Karpas-422 (cell line): ENCODE measurements around the gene HOXA10. TPM values are rescaled to one million over a fixed set of nuclear protein-coding genes. Genes with fewer than 3 reads are reported as not detected.

Experiments used
- DNase-seq: peaks from one replicate; pipeline ENCODE4 v3.0.0-alpha.2; 2015
- H2AFZ ChIP-seq: fragments of 200-600 bp; sonication (generic); 2 replicates; pipeline ENCODE4 v1.6.1; 2014; ENCODE audit warnings: antibody characterized with exemption, low read length, mixed read lengths
- H3K27ac ChIP-seq: fragments of 200-600 bp; sonication (generic); 2 replicates; pipeline ENCODE4 v1.5.1; 2014; ENCODE audit warnings: mild to moderate bottlenecking, low read length, moderate library complexity
- H3K27me3 ChIP-seq: fragments of 200-600 bp; sonication (generic); 2 replicates; pipeline ENCODE4 v1.6.1; 2014; ENCODE audit warnings: low read length, mixed read lengths
- H3K36me3 ChIP-seq: fragments of 200-600 bp; sonication (generic); 2 replicates; pipeline ENCODE4 v1.6.1; 2014; ENCODE audit warnings: low read length, mixed read lengths; ENCODE audit not compliant: insufficient read depth
- H3K4me1 ChIP-seq: fragments of 200-600 bp; sonication (generic); 2 replicates; pipeline ENCODE4 v1.6.1; 2014; ENCODE audit warnings: mild to moderate bottlenecking, low read length, mixed read lengths
- H3K4me2 ChIP-seq: fragments of 200-600 bp; sonication (generic); 2 replicates; pipeline ENCODE4 v1.6.1; 2014; ENCODE audit warnings: low read length, low read depth, mild to moderate bottlenecking; ENCODE audit not compliant: poor library complexity, severe bottlenecking
- H3K4me3 ChIP-seq: fragments of 200-600 bp; sonication (generic); 2 replicates; pipeline ENCODE4 v1.5.1; 2014; ENCODE audit warnings: mild to moderate bottlenecking, antibody characterized with exemption, low read length, mixed read lengths
- H3K79me2 ChIP-seq: fragments of 200-600 bp; sonication (generic); 2 replicates; pipeline ENCODE4 v1.6.1; 2014; ENCODE audit warnings: mild to moderate bottlenecking, low read length, mixed read lengths
- H3K9ac ChIP-seq: fragments of 200-600 bp; sonication (generic); 2 replicates; pipeline ENCODE4 v1.6.0; 2014; ENCODE audit warnings: low read length
- H3K9me2 ChIP-seq: fragments of 200-600 bp; sonication (generic), shearing (Covaris generic); replicated peaks from 2 replicates; pipeline ENCODE4 v1.6.0; 2014; ENCODE audit warnings: mild to moderate bottlenecking, low read length, moderate library complexity; ENCODE audit not compliant: insufficient read depth
- H3K9me3 ChIP-seq: fragments of 300-700, 200-600 bp; sonication (generic); 2 replicates; pipeline ENCODE4 v1.6.1; 2014; ENCODE audit warnings: low read length, mixed read lengths
- H4K20me1 ChIP-seq: fragments of 200-600 bp; sonication (generic); 2 replicates; pipeline ENCODE4 v1.6.1; 2014; ENCODE audit warnings: mild to moderate bottlenecking, antibody characterized with exemption, low read length, low read depth; ENCODE audit not compliant: insufficient read depth
- total RNA-seq: library from RNA; depleted of rRNA; stranded (reverse); fragments of >200 nt; shearing (Covaris generic); gene quantifications from 2 replicates; pipeline ENCODE4 v1.2.3, GENCODE V29; 2014; ENCODE audit warnings: low replicate concordance

Gene HOXA10
- total RNA-seq, 1 experiment from 2014 or later, result not detected

- Histone ChIP-seq H3K79me2 (peaks cover 2% of the 10 kb centered on the region; the same call in 1 of the 2 replicates), H3K4me3 (no peak overlapping the region)
These were observed 33.8 kb downstream of the HOXA10 start for GRCh38 chr7:27140126-27140857.

GRCh38 chr7:27139334-27140125 lies 34.6 kb downstream of the HOXA10 start:
- Histone ChIP-seq H3K4me1 (no peaks in the 10 kb centered on the region), H3K4me3 (no peak overlapping the region), H3K79me2 (peaks cover 8% of the 10 kb centered on the region; the same call in 1 of the 2 replicates), H3K9me3 (no peaks in the 10 kb centered on the region), H4K20me1 (no peaks in the 10 kb centered on the region), H2AFZ (no peak overlapping the region), H3K9me2 (no peaks in the 10 kb centered on the region), H3K36me3 (peaks cover 13% of the 10 kb centered on the region; the same call in 1 of the 2 replicates), H3K27ac (no peak overlapping the region), H3K4me2 (no peak overlapping the region), H3K27me3 (no peaks in the 10 kb centered on the region), H3K9ac (no peak overlapping the region)
- DNase-seq, result no peak

More at GRCh38 chr7:27140126-27140857, 33.8 kb downstream of the HOXA10 start:
- Histone ChIP-seq H2AFZ (no peak overlapping the region), H3K9ac (no peak overlapping the region), H3K27me3 (no peaks in the 10 kb centered on the region), H3K9me3 (no peaks in the 10 kb centered on the region), H3K36me3 (peaks cover 13% of the 10 kb centered on the region; the same call in 1 of the 2 replicates), H3K4me2 (no peak overlapping the region), H3K9me2 (no peaks in the 10 kb centered on the region), H3K27ac (no peak overlapping the region), H3K4me1 (no peaks in the 10 kb centered on the region), H4K20me1 (no peaks in the 10 kb centered on the region)
- no peak for DNase-seq

- Histone ChIP-seq H3K4me2 (no peak overlapping the region), H3K27me3 (no peaks in the 10 kb centered on the region)
These were observed 35.2 kb downstream of the HOXA10 start for GRCh38 chr7:27138985-27139333.

GRCh38 chr7:27138472-27138871 lies 35.6 kb downstream of the HOXA10 start:
- Histone ChIP-seq H4K20me1 (no peaks in the 10 kb centered on the region), H3K27me3 (no peaks in the 10 kb centered on the region), H3K4me3 (no peak overlapping the region), H3K36me3 (peaks cover 10% of the 10 kb centered on the region; the same call in 1 of the 2 replicates), H2AFZ (no peak overlapping the region), H3K9ac (no peak overlapping the region), H3K4me1 (no peaks in the 10 kb centered on the region), H3K9me3 (no peaks in the 10 kb centered on the region), H3K27ac (no peak overlapping the region), H3K9me2 (no peaks in the 10 kb centered on the region), H3K79me2 (peaks cover 18% of the 10 kb centered on the region; the same call in 1 of the 2 replicates), H3K4me2 (no peak overlapping the region)
- no peak for DNase-seq

More at GRCh38 chr7:27138985-27139333, 35.2 kb downstream of the HOXA10 start:
- Histone ChIP-seq H4K20me1 (no peaks in the 10 kb centered on the region), H3K27ac (no peak overlapping the region), H3K9ac (no peak overlapping the region), H2AFZ (no peak overlapping the region), H3K9me2 (no peaks in the 10 kb centered on the region), H3K79me2 (peaks cover 13% of the 10 kb centered on the region; the same call in 1 of the 2 replicates), H3K4me1 (no peaks in the 10 kb centered on the region), H3K9me3 (no peaks in the 10 kb centered on the region), H3K4me3 (no peak overlapping the region), H3K36me3 (peaks cover 11% of the 10 kb centered on the region; the same call in 1 of the 2 replicates)
- no peak for DNase-seq

GRCh38 chr7:27137640-27138315 lies 36.3 kb downstream of the HOXA10 start:
- Histone ChIP-seq H3K4me3 (no peak overlapping the region), H3K27me3 (no peaks in the 10 kb centered on the region), H3K27ac (no peak overlapping the region), H3K9me3 (no peaks in the 10 kb centered on the region), H3K9me2 (no peaks in the 10 kb centered on the region), H4K20me1 (no peaks in the 10 kb centered on the region), H2AFZ (no peak overlapping the region), H3K36me3 (peaks cover 10% of the 10 kb centered on the region; the same call in 1 of the 2 replicates), H3K79me2 (peaks cover 21% of the 10 kb centered on the region; the same call in 1 of the 2 replicates), H3K4me1 (no peaks in the 10 kb centered on the region), H3K9ac (no peak overlapping the region), H3K4me2 (no peak overlapping the region)
- DNase-seq, result no peak

- H3K9me3 ChIP-seq, result no peaks in the 10 kb centered on the region
- H3K4me2 ChIP-seq, result no peak overlapping the region
- no peak for DNase-seq
- H3K4me1 ChIP-seq, result no peaks in the 10 kb centered on the region
- H3K9me2 ChIP-seq, result no peaks in the 10 kb centered on the region
- peaks cover 21% of the 10 kb centered on the region; the same call in 1 of the 2 replicates for H3K79me2 ChIP-seq
- no peak overlapping the region for H3K27ac ChIP-seq
- H4K20me1 ChIP-seq, result no peaks in the 10 kb centered on the region
- H3K27me3 ChIP-seq, result no peaks in the 10 kb centered on the region
- H3K9ac ChIP-seq, result no peak overlapping the region
- peaks cover 10% of the 10 kb centered on the region; the same call in 1 of the 2 replicates for H3K36me3 ChIP-seq
- H2AFZ ChIP-seq, result no peak overlapping the region
- no peak overlapping the region for H3K4me3 ChIP-seq
These were observed 39.7 kb downstream of the HOXA10 start for GRCh38 chr7:27134392-27134791.

- Histone ChIP-seq H3K4me3 (no peak overlapping the region), H3K36me3 (peaks cover 10% of the 10 kb centered on the region; the same call in 1 of the 2 replicates), H3K9me2 (no peaks in the 10 kb centered on the region), H3K4me1 (no peaks in the 10 kb centered on the region), H3K4me2 (no peak overlapping the region), H2AFZ (no peak overlapping the region), H4K20me1 (no peaks in the 10 kb centered on the region), H3K27me3 (no peaks in the 10 kb centered on the region), H3K79me2 (peaks cover 21% of the 10 kb centered on the region; the same call in 1 of the 2 replicates), H3K9ac (no peak overlapping the region), H3K27ac (no peak overlapping the region), H3K9me3 (no peaks in the 10 kb centered on the region)
- DNase-seq, result no peak
These were observed 40.5 kb downstream of the HOXA10 start for GRCh38 chr7:27133409-27134231.
